Breast epithelium (tissue), 3 donors: ENCODE measurements around the gene RPL39L.

Source experiments
- CTCF ChIP-seq, 3 donors: fragments of 450-650 bp; IDR thresholded peaks; one replicate each; pipeline ENCODE4 v1.5.1; 2016 to 2017; ENCODE audit warnings: antibody characterized with exemption in 3 of 3, mild to moderate bottlenecking in 3 of 3, moderate library complexity in 3 of 3
- POLR2A ChIP-seq: fragments of 450-650 bp; IDR thresholded peaks from one replicate; pipeline ENCODE4 v1.6.1; 2016; ENCODE audit warnings: antibody characterized with exemption, mild to moderate bottlenecking, moderate library complexity
- POLR2AphosphoS5 ChIP-seq, 3 donors: sonication (generic); formaldehyde crosslinking; IDR thresholded peaks; one replicate each; pipeline ENCODE4 v1.6.1; 2017; ENCODE audit warnings: antibody characterized with exemption in 3 of 3

- no peak for TF ChIP-seq POLR2AphosphoS5 (IDR thresholded peaks at IDR 0.05)
- TF ChIP-seq CTCF (IDR thresholded peaks at IDR 0.05) = no peak
- no peak for TF ChIP-seq POLR2A
These were observed 34.4 kb downstream of the RPL39L start for GRCh38 chr3:187104933-187105332.
